HepG2 (cell line): ENCODE data around the gene PIGC. TPM values are rescaled to one million over a fixed set of nuclear protein-coding genes. Genes with fewer than 3 reads are reported as not detected.

ENCODE experiments used
- CAMTA2 ChIP-seq: sonication (generic); formaldehyde crosslinking; IDR thresholded peaks from 2 replicates; pipeline ENCODE4 v1.4.0; 2020; ENCODE audit warnings: mild to moderate bottlenecking, missing genetic modification reagents, borderline replicate concordance
- CREM ChIP-seq, 2 experiments: sonication (generic) in 1 of 2; formaldehyde crosslinking in 1 of 2; IDR thresholded peaks; 2 replicates each; pipeline versions ENCODE4 v1.4.0 to v1.6.1; 2016 to 2020; ENCODE audit warnings: antibody characterized with exemption in 1 of 2, mild to moderate bottlenecking in 1 of 2, missing genetic modification reagents in 1 of 2
- EP300 ChIP-seq, 3 experiments: sonication (generic) in 1 of 3; formaldehyde crosslinking in 1 of 3; IDR thresholded peaks; 2 replicates each; pipeline versions ENCODE4 v1.5.1 to v1.6.1; 2011 to 2020; ENCODE audit warnings: low read depth in 2 of 3, low read length in 2 of 3, borderline replicate concordance in 1 of 3, improper control_type of control experiment in 1 of 3, mild to moderate bottlenecking in 1 of 3, missing genetic modification reagents in 1 of 3, moderate library complexity in 1 of 3
- HNF1A ChIP-seq, 2 experiments: sonication (generic) in 1 of 2; formaldehyde crosslinking in 1 of 2; IDR thresholded peaks; 2 replicates each; pipeline versions ENCODE4 v1.4.0 to v1.6.1; 2016 to 2020; ENCODE audit warnings: borderline replicate concordance in 1 of 2, low read depth in 1 of 2, mild to moderate bottlenecking in 1 of 2, missing genetic modification reagents in 1 of 2
- HNRNPLL ChIP-seq: fragments of 200-400 bp; formaldehyde crosslinking; IDR thresholded peaks from 2 replicates; pipeline ENCODE4 v1.6.1; 2017; ENCODE audit warnings: mild to moderate bottlenecking, low read depth, low read length; ENCODE audit not compliant: poor library complexity, severe bottlenecking
- IRF1 ChIP-seq: sonication (generic); formaldehyde crosslinking; IDR thresholded peaks from 2 replicates; pipeline ENCODE4 v1.4.0; 2020; ENCODE audit warnings: low read depth, mild to moderate bottlenecking, missing genetic modification reagents
- KDM5A ChIP-seq: fragments of 200-600 bp; sonication (generic); IDR thresholded peaks from 2 replicates; pipeline ENCODE4 v1.7.0; 2018; ENCODE audit warnings: antibody characterized with exemption, mild to moderate bottlenecking, low read length, borderline replicate concordance
- KLF6 ChIP-seq: IDR thresholded peaks from 2 replicates; pipeline ENCODE4 v1.8.0; 2016; ENCODE audit warnings: missing biosample characterization, missing genetic modification reagents
- MAF1 ChIP-seq: sonication (generic); formaldehyde crosslinking; IDR thresholded peaks from 2 replicates; pipeline ENCODE4 v1.5.0; 2020; ENCODE audit warnings: missing genetic modification reagents, borderline replicate concordance
- MAFG ChIP-seq: sonication (generic); formaldehyde crosslinking; IDR thresholded peaks from 2 replicates; pipeline ENCODE4 v1.5.1; 2020; ENCODE audit warnings: mild to moderate bottlenecking, missing genetic modification reagents
- MXD1 ChIP-seq: sonication (generic); formaldehyde crosslinking; IDR thresholded peaks from 2 replicates; pipeline ENCODE4 v1.4.0; 2020; ENCODE audit warnings: mild to moderate bottlenecking, missing genetic modification reagents
- RXRB ChIP-seq: IDR thresholded peaks from 2 replicates; pipeline ENCODE4 v1.6.1; 2016; ENCODE audit warnings: borderline replicate concordance, missing genetic modification reagents, missing compliant biosample characterization
- SALL2 ChIP-seq: sonication (generic); formaldehyde crosslinking; IDR thresholded peaks from 2 replicates; pipeline ENCODE4 v1.8.1; 2023; ENCODE audit warnings: mild to moderate bottlenecking, missing genetic modification reagents, inconsistent platforms
- TAF1 ChIP-seq: sonication (generic); formaldehyde crosslinking; IDR thresholded peaks from 2 replicates; pipeline ENCODE4 v1.4.0; 2020; ENCODE audit warnings: missing genetic modification reagents
- YEATS2 ChIP-seq: sonication (generic); formaldehyde crosslinking; IDR thresholded peaks from 2 replicates; pipeline ENCODE4 v1.4.0; 2020; ENCODE audit warnings: missing genetic modification reagents, borderline replicate concordance
- ZFX ChIP-seq: sonication (generic); formaldehyde crosslinking; IDR thresholded peaks from 2 replicates; pipeline ENCODE4 v1.4.0; 2020; ENCODE audit warnings: mild to moderate bottlenecking, low read depth, missing genetic modification reagents, moderate library complexity
- ZFYVE20 ChIP-seq: sonication (generic); formaldehyde crosslinking; IDR thresholded peaks from 2 replicates; pipeline ENCODE4 v1.8.0; 2023; ENCODE audit warnings: low read depth, mild to moderate bottlenecking, moderate library complexity, missing genetic modification reagents, borderline replicate concordance
- ZNF317 ChIP-seq: sonication (generic); formaldehyde crosslinking; IDR thresholded peaks from 2 replicates; pipeline ENCODE4 v1.5.0; 2020; ENCODE audit warnings: mild to moderate bottlenecking, missing genetic modification reagents
- ZNF589 ChIP-seq: sonication (generic); formaldehyde crosslinking; conservative IDR thresholded peaks from 2 replicates; pipeline ENCODE4 v1.8.0; 2022; ENCODE audit warnings: mild to moderate bottlenecking, moderate library complexity, missing genetic modification reagents
- ZNF660 ChIP-seq: sonication (generic); formaldehyde crosslinking; IDR thresholded peaks from 2 replicates; pipeline ENCODE4 v1.5.1; 2020; ENCODE audit warnings: mild to moderate bottlenecking, low read depth, missing genetic modification reagents, borderline replicate concordance
- ZNF674 ChIP-seq: sonication (generic); formaldehyde crosslinking; IDR thresholded peaks from 2 replicates; pipeline ENCODE4 v1.5.0; 2020; ENCODE audit warnings: low read depth, mild to moderate bottlenecking, missing genetic modification reagents
- ZNF792 ChIP-seq: IDR thresholded peaks from 2 replicates; pipeline ENCODE4 v1.6.1; 2016
- ZSCAN5A ChIP-seq: sonication (generic); formaldehyde crosslinking; IDR thresholded peaks from 2 replicates; pipeline ENCODE4 v1.8.0; 2022; ENCODE audit warnings: mild to moderate bottlenecking, missing genetic modification reagents, borderline replicate concordance
- polyA plus RNA-seq, 8 experiments: library from polyadenylated mRNA; depleted of rRNA in 3 of 8; stranded (reverse) in 7 of 8; unstranded in 1 of 8; fragments of >200 nt; fragmentation: Illumina TruSeq in 4 of 8; extraction: Trizol in 4 of 8; gene quantifications; 2 replicates each; pipeline versions ENCODE4 v1.2.1 to v1.2.3, GENCODE V29; 2011 to 2016; ENCODE audit warnings: low read depth in 4 of 8, missing spikeins in 1 of 8, mixed read lengths in 1 of 8; ENCODE audit not compliant: insufficient read depth in 1 of 8
- total RNA-seq, 5 experiments: library from RNA; depleted of rRNA; stranded (reverse); fragments of >200 nt; fragmentation: Illumina TruSeq; extraction: Trizol; gene quantifications; 2 replicates each; pipeline ENCODE4 v1.2.3, GENCODE V29; 2016; ENCODE audit warnings: low read depth in 1 of 5

The PIGC gene
- total and polyA plus RNA-seq, 2 of the 13 experiments (the other 11 are each of a cell fraction or from before 2014, with no cell fraction given), result 26.7 to 29.5 TPM

GRCh38 chr1:172470149-172470548, 26.3 kb upstream of the PIGC start (continued):
- TF ChIP-seq HNF1A (IDR thresholded peaks at IDR 0.05; ENCODE audit: low read depth), result no peak
- TF ChIP-seq HNF1A (CRISPR knock-in tag; IDR thresholded peaks at IDR 0.05; ENCODE audit: borderline replicate concordance), result peak; percentile 31; the same call in 1 of the 2 replicates
- peak; percentile 67; the same call in 1 of the 2 replicates for TF ChIP-seq KLF6
- no peak for TF ChIP-seq MXD1 (CRISPR knock-in tag)
- TF ChIP-seq ZFYVE20 (CRISPR knock-in tag), result no peak
- TF ChIP-seq ZNF589 (CRISPR knock-in tag), result no peak
- TF ChIP-seq CREM (IDR thresholded peaks at IDR 0.05), result peak; percentile 72
- no peak for TF ChIP-seq CREM (CRISPR knock-in tag; IDR thresholded peaks at IDR 0.05)
- TF ChIP-seq ZNF674 (CRISPR knock-in tag), result no peak
- no peak for TF ChIP-seq ZSCAN5A (CRISPR knock-in tag)
- no peak for TF ChIP-seq ZFX (CRISPR knock-in tag)
- TF ChIP-seq TAF1 (CRISPR knock-in tag), result no peak
- TF ChIP-seq KDM5A, result no peak
- peak; percentile 78 for TF ChIP-seq ZNF792 (CRISPR knock-in tag)
- TF ChIP-seq MAF1 (CRISPR knock-in tag), result no peak
- TF ChIP-seq RXRB, result peak; percentile 74
- TF ChIP-seq ZNF317 (CRISPR knock-in tag), result no peak
- TF ChIP-seq EP300 (IDR thresholded peaks at IDR 0.05; ENCODE audit: low read depth in 2 of 2, low read length in 2 of 2), result peak; percentile 35 to 90; a peak in 2 of 4 replicates
- TF ChIP-seq EP300 (CRISPR knock-in tag; IDR thresholded peaks at IDR 0.05; ENCODE audit: borderline replicate concordance), result peak; percentile 81; the same call in 1 of the 2 replicates
- TF ChIP-seq ZNF660 (CRISPR knock-in tag), result no peak
- no peak for TF ChIP-seq MAFG (CRISPR knock-in tag)
- no peak for TF ChIP-seq YEATS2
- TF ChIP-seq IRF1 (CRISPR knock-in tag), result no peak
- no peak for TF ChIP-seq SALL2 (CRISPR knock-in tag)
- TF ChIP-seq HNRNPLL, result no peak
- TF ChIP-seq CAMTA2 (CRISPR knock-in tag), result no peak
